H1 (cell line): ENCODE data around the gene CBY1. TPM values are rescaled to one million over a fixed set of nuclear protein-coding genes. Genes with fewer than 3 reads are reported as not detected.
A peak's percentile ranks its signal among the peaks of the same experiment; 100 is the strongest.

Experiments
- CTCF ChIA-PET: fragments of 300-600 bp; sonication (Branson Sonifier 250); formaldehyde crosslinking; loops from one replicate; lab custom pipeline; 2021; ENCODE audit not compliant: partially characterized antibody; lab: Charles Lee
- POLR2A ChIA-PET: fragments of 300-600 bp; sonication (Branson Sonifier 250); formaldehyde crosslinking; loops from one replicate; lab custom pipeline; 2021; ENCODE audit warnings: inconsistent platforms; ENCODE audit not compliant: partially characterized antibody; lab: Charles Lee
- DNase-seq, 2 experiments: peaks; one replicate each; pipeline versions ENCODE4 v3.0.0 to v3.0.0-alpha.2; 2010 to 2022; ENCODE audit warnings: low spot score in 2 of 2, low read depth in 1 of 2, mixed read lengths in 1 of 2
- FAIRE-seq: peaks from 2 replicates; lab custom pipeline; 2011; peaks lifted over from hg19 to GRCh38; lab: Jason Lieb, UNC
- H2AFZ ChIP-seq: 2 replicates; pipeline ENCODE4 v1.8.1; 2012; ENCODE audit warnings: low read length, inconsistent platforms
- H2AK5ac ChIP-seq: 2 replicates; pipeline ENCODE4 v1.6.1; 2013; ENCODE audit warnings: low read depth, low read length
- H2BK120ac ChIP-seq: replicated peaks from 2 replicates; pipeline ENCODE3; 2013; ENCODE audit warnings: low read depth, low read length, inconsistent platforms
- H2BK12ac ChIP-seq: 2 replicates; pipeline ENCODE4 v1.6.1; 2013; ENCODE audit warnings: low read depth, low read length
- H2BK15ac ChIP-seq: 2 replicates; pipeline ENCODE4 v1.6.1; 2013; ENCODE audit warnings: low read length
- H2BK20ac ChIP-seq: 2 replicates; pipeline ENCODE4 v1.6.1; 2013; ENCODE audit warnings: low read length
- H2BK5ac ChIP-seq: 2 replicates; pipeline ENCODE4 v1.6.1; 2013; ENCODE audit warnings: low read depth, low read length
- H3K14ac ChIP-seq: 2 replicates; pipeline ENCODE4 v1.6.1; 2013; ENCODE audit warnings: inconsistent platforms; ENCODE audit not compliant: insufficient read length
- H3K18ac ChIP-seq: 2 replicates; pipeline ENCODE4 v1.6.1; 2013; ENCODE audit warnings: low read length; ENCODE audit errors: extremely low read depth
- H3K23ac ChIP-seq: 2 replicates; pipeline ENCODE4 v1.6.1; 2013; ENCODE audit warnings: inconsistent platforms; ENCODE audit not compliant: insufficient read length
- H3K23me2 ChIP-seq: 2 replicates; pipeline ENCODE4 v1.6.1; 2013; ENCODE audit warnings: low read depth, low read length
- H3K27ac ChIP-seq: 2 replicates; pipeline ENCODE4 v1.6.1; 2011; ENCODE audit warnings: low read depth, low read length, inconsistent platforms
- H3K27me3 ChIP-seq, 4 experiments: replicated peaks in 1 of 4; 1 replicate in 1 of 4; 2 replicates in 3 of 4; pipeline versions ENCODE4 v1.6.1 to v1.8.1; 2011 to 2013; ENCODE audit warnings: low read length in 3 of 4, mild to moderate bottlenecking in 3 of 4, inconsistent platforms in 2 of 4, mixed read lengths in 2 of 4, moderate library complexity in 1 of 4; ENCODE audit not compliant: control insufficient read depth in 3 of 4, insufficient read depth in 3 of 4; ENCODE audit errors: extremely low read depth in 1 of 4
- H3K36me3 ChIP-seq, 4 experiments: 2 replicates each; pipeline versions ENCODE4 v1.6.1 to v1.8.1; 2011 to 2013; ENCODE audit warnings: mild to moderate bottlenecking in 4 of 4, low read length in 3 of 4, moderate library complexity in 2 of 4, control low read depth in 1 of 4, inconsistent platforms in 1 of 4; ENCODE audit not compliant: insufficient read depth in 4 of 4, control insufficient read depth in 2 of 4
- H3K4ac ChIP-seq: replicated peaks from 2 replicates; pipeline ENCODE3; 2013; ENCODE audit warnings: low read length, low read depth, mixed read lengths, inconsistent platforms; ENCODE audit not compliant: insufficient read length
- H3K4me1 ChIP-seq, 4 experiments: replicated peaks in 1 of 4; 1 replicate in 1 of 4; 2 replicates in 3 of 4; pipeline versions ENCODE4 v1.6.1 to v1.8.1; 2011 to 2013; ENCODE audit warnings: low read length in 3 of 4, inconsistent platforms in 2 of 4, mixed read lengths in 1 of 4; ENCODE audit not compliant: insufficient read depth in 4 of 4, control insufficient read depth in 3 of 4
- H3K4me2 ChIP-seq, 2 experiments: 2 replicates each; pipeline versions ENCODE4 v1.6.1 to v1.8.1; 2011 to 2013; ENCODE audit warnings: low read depth in 2 of 2, low read length in 2 of 2, control low read depth in 1 of 2, inconsistent platforms in 1 of 2, mild to moderate bottlenecking in 1 of 2; ENCODE audit not compliant: insufficient read depth in 1 of 2
- H3K4me3 ChIP-seq, 4 experiments: fragments of 200-600, 300-600 bp in 1 of 4; sonication (generic), shearing (Covaris generic), sonication (Bioruptor Twin) in 1 of 4; 2 replicates each; pipeline versions ENCODE4 v1.5.1 to v1.8.1; 2011 to 2016; ENCODE audit warnings: low read length in 4 of 4, low read depth in 3 of 4, control low read depth in 2 of 4, inconsistent platforms in 2 of 4, mild to moderate bottlenecking in 2 of 4, mixed read lengths in 1 of 4, moderate library complexity in 1 of 4; ENCODE audit not compliant: insufficient read depth in 2 of 4; ENCODE audit errors: extremely low read depth in 1 of 4
- H3K56ac ChIP-seq: replicated peaks from 2 replicates; pipeline ENCODE3; 2013; ENCODE audit warnings: low read depth, mild to moderate bottlenecking, mixed read lengths, low read length, inconsistent platforms; ENCODE audit not compliant: insufficient read length
- H3K79me1 ChIP-seq: 2 replicates; pipeline ENCODE4 v1.6.1; 2013; ENCODE audit warnings: low read depth, low read length, control low read depth
- H3K79me2 ChIP-seq, 2 experiments: 2 replicates each; pipeline versions ENCODE4 v1.6.1 to v1.8.1; 2012 to 2013; ENCODE audit warnings: low read length in 2 of 2, mild to moderate bottlenecking in 2 of 2, inconsistent platforms in 1 of 2; ENCODE audit not compliant: insufficient read depth in 2 of 2, control insufficient read depth in 1 of 2
- H3K9ac ChIP-seq, 4 experiments: replicated peaks in 1 of 4; 1 replicate in 1 of 4; 2 replicates in 3 of 4; pipeline versions ENCODE4 v1.6.1 to v1.8.1; 2011 to 2013; ENCODE audit warnings: low read depth in 3 of 4, low read length in 3 of 4, control low read depth in 2 of 4, mild to moderate bottlenecking in 2 of 4, moderate library complexity in 2 of 4, inconsistent platforms in 1 of 4; ENCODE audit errors: extremely low read depth in 1 of 4
- H3K9me3 ChIP-seq, 2 experiments: 2 replicates each; pipeline versions ENCODE4 v1.6.1 to v1.8.1; 2012 to 2013; ENCODE audit warnings: mild to moderate bottlenecking in 2 of 2, moderate library complexity in 2 of 2, control low read depth in 1 of 2, inconsistent platforms in 1 of 2, low read depth in 1 of 2, low read length in 1 of 2, mixed read lengths in 1 of 2; ENCODE audit not compliant: insufficient read depth in 2 of 2
- H4K20me1 ChIP-seq, 2 experiments: replicated peaks in 1 of 2; 2 replicates each; pipeline versions ENCODE3 to v1.8.1; 2011 to 2013; ENCODE audit warnings: inconsistent platforms in 2 of 2, low read length in 2 of 2, mild to moderate bottlenecking in 1 of 2; ENCODE audit not compliant: insufficient read depth in 2 of 2, control insufficient read depth in 1 of 2
- H4K5ac ChIP-seq: 2 replicates; pipeline ENCODE4 v1.6.1; 2013; ENCODE audit warnings: low read length, low read depth, mixed read lengths, inconsistent platforms; ENCODE audit not compliant: insufficient read length
- H4K8ac ChIP-seq: 2 replicates; pipeline ENCODE4 v1.8.0; 2013; ENCODE audit warnings: mild to moderate bottlenecking, moderate library complexity, low read length, inconsistent platforms; ENCODE audit not compliant: insufficient read depth; ENCODE audit errors: extremely low read depth
- H4K91ac ChIP-seq: replicated peaks from 2 replicates; pipeline ENCODE3; 2013; ENCODE audit warnings: low read length, mixed read lengths, inconsistent platforms; ENCODE audit not compliant: insufficient read length
- TBP ChIP-seq: IDR thresholded peaks from 2 replicates; pipeline ENCODE4 v1.6.1; 2011; ENCODE audit warnings: low read depth, low read length, improper control_type of control experiment
- WGBS, 2 experiments: shearing (Covaris generic) in 1 of 2; methylation state at CpG; one replicate each; pipeline versions ENCODE4 v1.1.6 to v1.1.7; 2013 to 2015; ENCODE audit warnings: low lambda C conversion rate in 2 of 2, mixed read lengths in 2 of 2, inconsistent platforms in 1 of 2, low coverage in 1 of 2, missing lambda C conversion rate in 1 of 2; ENCODE audit not compliant: insufficient replicate concordance in 2 of 2, insufficient coverage in 1 of 2, insufficient read length in 1 of 2; ENCODE audit errors: extremely low coverage in 1 of 2, missing lambda C conversion rate in 1 of 2; 5-methylcytosine and 5-hydroxymethylcytosine counted together
- polyA plus RNA-seq, 7 experiments: library from polyadenylated mRNA; depleted of rRNA in 3 of 7; stranded (reverse) in 5 of 7; unstranded in 2 of 7; fragments of >200 nt in 5 of 7; fragments of 200-250 nt in 2 of 7; gene quantifications; 1 replicate in 5 of 7; 2 replicates in 1 of 7; 4 replicates in 1 of 7; pipeline versions ENCODE4 v1.2.1 to v1.2.3, GENCODE V29; 2011 to 2013; ENCODE audit warnings: missing spikeins in 2 of 7, mixed read lengths in 2 of 7
- total RNA-seq: library from RNA; stranded (reverse); fragmentation: NEBNext Ultra II Directional; extraction: Animal tissue kit (Norgen Biotek cat#: 25700); gene quantifications from 2 replicates; pipeline ENCODE4 v1.2.1, GENCODE V29; 2021

CBY1 gene
- total and polyA plus RNA-seq, 2 of the 8 experiments (the other 6 are each of a cell fraction or from before 2014, with no cell fraction given), result 23.2 to 30.2 TPM

DNA sequence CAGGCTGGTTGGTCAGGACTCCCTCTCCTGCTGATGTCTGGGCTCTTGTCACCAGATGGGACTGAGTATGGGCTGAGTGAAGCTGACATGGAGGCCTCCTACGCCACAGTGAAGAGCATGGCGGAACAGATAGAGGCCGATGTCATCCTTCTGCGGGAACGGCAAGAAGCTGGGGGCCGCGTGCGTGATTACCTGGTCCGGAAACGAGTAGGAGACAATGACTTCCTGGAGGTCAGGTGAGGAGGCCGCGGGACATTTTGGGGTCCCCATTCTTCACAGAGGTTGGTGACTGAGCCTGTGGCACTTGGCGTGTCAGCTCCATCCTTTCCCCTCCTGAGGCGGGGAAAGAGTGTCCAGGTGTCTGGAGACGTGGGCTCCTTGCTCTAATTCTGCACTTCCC lies 59.4 kb downstream of the CBY1 start:
- H4K91ac ChIP-seq, result peak overlapping the region; percentile 54
- H4K20me1 ChIP-seq, result peaks cover 5 to 24% of the 10 kb centered on the region in 2 experiments
- no peak for FAIRE-seq
- H2AFZ ChIP-seq, result no peak overlapping the region
- 0 out of 2 replicates have a peak overlapping the region, but pooled peaks have one; percentile 13 for H2BK15ac ChIP-seq
- peaks cover 4 to 10% (median 6%) of the 10 kb centered on the region in 4 experiments for H3K4me1 ChIP-seq
- H3K18ac ChIP-seq, result peak overlapping the region; percentile 19; the same call in 1 of the 2 replicates
- peaks cover 4 to 39% (median 18%) of the 10 kb centered on the region in 4 experiments; a peak in 6 of 8 replicates for H3K36me3 ChIP-seq
- H3K23ac ChIP-seq, result no peak overlapping the region
- H3K79me2 ChIP-seq, result peaks cover 3 to 50% of the 10 kb centered on the region in 2 experiments
- no peak for DNase-seq
- H4K5ac ChIP-seq, result no peak overlapping the region
- H3K9me3 ChIP-seq, result no peaks in the 10 kb centered on the region
- H3K79me1 ChIP-seq, result peaks cover 20% of the 10 kb centered on the region
- ChIA-PET CTCF (interaction anchor here (1.4 to 5.1 kb wide), 5 partner anchors 10 to 153 kb away, joined by 3 to 26 read pairs (median 6); partner anchors contain the start of gene TOMM22), POLR2A (interaction anchor here (0.8 to 5.1 kb wide), 8 partner anchors 9 to 33 kb away, joined by 3 to 39 read pairs (median 3); partner anchors contain the start of genes GTPBP1 and TOMM22)
- H2BK12ac ChIP-seq, result no peak overlapping the region
- H3K27me3 ChIP-seq, result no peaks in the 10 kb centered on the region
- no peak overlapping the region for H3K14ac ChIP-seq
- H2AK5ac ChIP-seq, result no peak overlapping the region
- 0 out of 2 replicates have a peak overlapping the region, but pooled peaks have one; percentile 15 for H3K27ac ChIP-seq
- 96% methylated on average over 15 of the region's 15 CpGs; no CpG with 5 or more reads in 1 of the 2 experiments for WGBS, 2 experiments
- no peak overlapping the region for H3K9ac ChIP-seq
- no peak overlapping the region for H3K4me2 ChIP-seq
- no peak overlapping the region for H3K56ac ChIP-seq
- no peak overlapping the region for H3K4me3 ChIP-seq
- no peak overlapping the region for H2BK120ac ChIP-seq
- no peak overlapping the region for H2BK20ac ChIP-seq
- peak overlapping the region; percentile 73 for H2BK5ac ChIP-seq
- H3K4ac ChIP-seq, result peak overlapping the region; percentile 87
- no peak overlapping the region for H4K8ac ChIP-seq
- no peaks in the 10 kb centered on the region for H3K23me2 ChIP-seq
- TF ChIP-seq TBP, result no peak
